ENCODE measurements around the gene CMAS. TPM values are rescaled to one million over a fixed set of nuclear protein-coding genes. Genes with fewer than 3 reads are reported as not detected.

Gene CMAS
- total RNA-seq, 1 experiment from 2014 or later, result 69.0 TPM

GRCh38 chr12:22042976-22043669 is 2.9 kb upstream of the CMAS start:
- ChIA-PET CTCF (no interaction called here), POLR2A (no interaction called here)
- DNase-seq (ENCODE audit: low spot score) (no peak), ATAC-seq (no peak)
- peaks cover 13% of the 10 kb centered on the region for H3K4me1 Mint-ChIP-seq
- no peak overlapping the region for H3K27ac Mint-ChIP-seq
- no peak for TF ChIP-seq OVOL2 (CRISPR knock-in tag; IDR thresholded peaks at IDR 0.05; ENCODE audit: borderline replicate concordance)
- TF ChIP-seq ZNF138 (CRISPR knock-in tag; conservative IDR thresholded peaks at IDR 0.05), result no peak
- no peak for TF ChIP-seq IRF1 (CRISPR knock-in tag; IDR thresholded peaks at IDR 0.05)
- no peak for TF ChIP-seq TP53 (CRISPR knock-in tag; IDR thresholded peaks at IDR 0.05)
- TF ChIP-seq NR1H2 (CRISPR knock-in tag; IDR thresholded peaks at IDR 0.05), result no peak
- no peak for TF ChIP-seq IRF2 (CRISPR knock-in tag; IDR thresholded peaks at IDR 0.05; ENCODE audit: borderline replicate concordance, low read depth)
- peaks cover 5% of the 10 kb centered on the region for H3K9me3 Mint-ChIP-seq
- no peaks in the 10 kb centered on the region for H3K36me3 Mint-ChIP-seq
- H3K4me3 Mint-ChIP-seq, result no peak overlapping the region
- H3K27me3 Mint-ChIP-seq (ENCODE audit: low read depth), result no peaks in the 10 kb centered on the region; the same call in 1 of the 2 replicates

DNA sequence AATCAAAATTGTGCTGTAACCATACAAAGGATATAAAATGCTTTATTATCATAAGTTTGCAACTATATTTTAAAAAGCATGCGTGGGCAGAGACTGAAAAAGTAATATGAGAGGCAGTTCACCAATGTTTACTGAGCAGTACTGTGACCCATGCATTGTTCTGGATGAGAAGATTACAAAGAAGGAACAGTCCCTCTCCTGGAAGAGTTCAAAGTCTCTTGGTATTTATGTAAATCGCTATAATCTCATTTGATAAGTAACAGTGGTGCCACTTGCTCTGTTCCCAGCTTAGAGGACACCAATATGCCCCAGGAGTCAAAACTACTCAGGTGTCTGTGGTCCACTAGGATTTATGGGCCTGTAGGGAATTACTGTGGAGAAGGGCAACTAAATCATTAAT is 2.1 kb upstream of the CMAS start:
- DNase-seq (ENCODE audit: low spot score) (no peak), ATAC-seq (no peak)
- H3K4me1 Mint-ChIP-seq, result peaks cover 21% of the 10 kb centered on the region
- peaks cover under 1% of the 10 kb centered on the region for H3K36me3 Mint-ChIP-seq
- no peak overlapping the region for H3K27ac Mint-ChIP-seq
- ChIA-PET POLR2A (no interaction called here), CTCF (no interaction called here)
- H3K4me3 Mint-ChIP-seq, result no peak overlapping the region
- H3K27me3 Mint-ChIP-seq (ENCODE audit: low read depth), result no peaks in the 10 kb centered on the region; the same call in 1 of the 2 replicates
- no peaks in the 10 kb centered on the region for H3K9me3 Mint-ChIP-seq
- TF ChIP-seq TEAD1 (CRISPR knock-in tag; IDR thresholded peaks at IDR 0.05), result no peak
- no peak for TF ChIP-seq NFATC4 (CRISPR knock-in tag; IDR thresholded peaks at IDR 0.05)
- no peak for TF ChIP-seq ZNF281 (CRISPR knock-in tag; IDR thresholded peaks at IDR 0.05)
- TF ChIP-seq, protein P1, sequence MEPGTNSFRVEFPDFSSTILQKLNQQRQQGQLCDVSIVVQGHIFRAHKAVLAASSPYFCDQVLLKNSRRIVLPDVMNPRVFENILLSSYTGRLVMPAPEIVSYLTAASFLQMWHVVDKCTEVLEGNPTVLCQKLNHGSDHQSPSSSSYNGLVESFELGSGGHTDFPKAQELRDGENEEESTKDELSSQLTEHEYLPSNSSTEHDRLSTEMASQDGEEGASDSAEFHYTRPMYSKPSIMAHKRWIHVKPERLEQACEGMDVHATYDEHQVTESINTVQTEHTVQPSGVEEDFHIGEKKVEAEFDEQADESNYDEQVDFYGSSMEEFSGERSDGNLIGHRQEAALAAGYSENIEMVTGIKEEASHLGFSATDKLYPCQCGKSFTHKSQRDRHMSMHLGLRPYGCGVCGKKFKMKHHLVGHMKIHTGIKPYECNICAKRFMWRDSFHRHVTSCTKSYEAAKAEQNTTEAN (CRISPR knock-in tag; IDR thresholded peaks at IDR 0.05), result no peak
- no peak for TF ChIP-seq NR2C2 (CRISPR knock-in tag; IDR thresholded peaks at IDR 0.05)
- TF ChIP-seq ZNF671 (CRISPR knock-in tag; IDR thresholded peaks at IDR 0.05), result no peak
- no peak for TF ChIP-seq ATF3 (CRISPR knock-in tag; conservative IDR thresholded peaks at IDR 0.05)
- TF ChIP-seq ARID4B (CRISPR knock-in tag; IDR thresholded peaks at IDR 0.05; ENCODE audit: borderline replicate concordance), result no peak
- no peak for TF ChIP-seq MYBL2 (CRISPR knock-in tag; IDR thresholded peaks at IDR 0.05)
- TF ChIP-seq MXD4 (CRISPR knock-in tag; IDR thresholded peaks at IDR 0.05; ENCODE audit: borderline replicate concordance), result no peak
- TF ChIP-seq ZNF416 (CRISPR knock-in tag; IDR thresholded peaks at IDR 0.05), result no peak
- TF ChIP-seq CREM (CRISPR knock-in tag; IDR thresholded peaks at IDR 0.05), result no peak
- TF ChIP-seq, protein P2, sequence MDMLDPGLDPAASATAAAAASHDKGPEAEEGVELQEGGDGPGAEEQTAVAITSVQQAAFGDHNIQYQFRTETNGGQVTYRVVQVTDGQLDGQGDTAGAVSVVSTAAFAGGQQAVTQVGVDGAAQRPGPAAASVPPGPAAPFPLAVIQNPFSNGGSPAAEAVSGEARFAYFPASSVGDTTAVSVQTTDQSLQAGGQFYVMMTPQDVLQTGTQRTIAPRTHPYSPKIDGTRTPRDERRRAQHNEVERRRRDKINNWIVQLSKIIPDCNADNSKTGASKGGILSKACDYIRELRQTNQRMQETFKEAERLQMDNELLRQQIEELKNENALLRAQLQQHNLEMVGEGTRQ (CRISPR knock-in tag; IDR thresholded peaks at IDR 0.05), result no peak
- TF ChIP-seq, protein P3, sequence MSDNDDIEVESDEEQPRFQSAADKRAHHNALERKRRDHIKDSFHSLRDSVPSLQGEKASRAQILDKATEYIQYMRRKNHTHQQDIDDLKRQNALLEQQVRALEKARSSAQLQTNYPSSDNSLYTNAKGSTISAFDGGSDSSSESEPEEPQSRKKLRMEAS (CRISPR knock-in tag; IDR thresholded peaks at IDR 0.05), result no peak
- TF ChIP-seq, protein P4, sequence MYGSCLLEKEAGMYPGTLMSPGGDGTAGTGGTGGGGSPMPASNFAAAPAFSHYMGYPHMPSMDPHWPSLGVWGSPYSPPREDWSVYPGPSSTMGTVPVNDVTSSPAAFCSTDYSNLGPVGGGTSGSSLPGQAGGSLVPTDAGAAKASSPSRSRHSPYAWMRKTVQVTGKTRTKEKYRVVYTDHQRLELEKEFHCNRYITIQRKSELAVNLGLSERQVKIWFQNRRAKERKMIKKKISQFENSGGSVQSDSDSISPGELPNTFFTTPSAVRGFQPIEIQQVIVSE (CRISPR knock-in tag; IDR thresholded peaks at IDR 0.05; ENCODE audit: borderline replicate concordance), result no peak

All from WTC11 (cell line).